SH-SY5Y (cell line): ENCODE data around the gene POU4F3.

ENCODE experiments used
- GATA2 ChIP-seq: IDR thresholded peaks from 2 replicates; pipeline ENCODE4 v1.6.1; 2011; ENCODE audit warnings: mild to moderate bottlenecking, low read depth, low read length
- GATA3 ChIP-seq: IDR thresholded peaks from 2 replicates; pipeline ENCODE4 v1.6.1; 2011; ENCODE audit warnings: low read depth, mild to moderate bottlenecking, low read length, moderate library complexity

- no peak for TF ChIP-seq GATA2
- TF ChIP-seq GATA3, result no peak
Observed at GRCh38 chr5:146369691-146370090, 31.1 kb downstream of the POU4F3 start.
